Stimulated activated CD4-positive, alpha-beta T cell treated with anti-CD3 and anti-CD28 coated beads, Interleukin-1b, Interleukin-23, amount 100 ng/mL, for 24 hours (primary cell): Measurements from ENCODE around the gene GRAMD1A.
A peak's percentile ranks its signal among the peaks of the same experiment; 100 is the strongest.
"Not testable (repeated sequence)": the region's sequence is repeated elsewhere in the genome, so short reads cannot be mapped to it uniquely, and the experiment has no call there.

Experiments used
- DNase-seq, 4 experiments: peaks; one replicate each; pipeline ENCODE4 v3.0.0-alpha.2; 2020; ENCODE audit warnings: low read depth in 4 of 4, low spot score in 1 of 4

GRAMD1A gene

GRCh38 chr19:35018379-35018778 is 18.3 kb downstream of the GRAMD1A start:
- no peak for DNase-seq

- no peak for DNase-seq
These were observed 19.0 kb downstream of the GRAMD1A start for GRCh38 chr19:35019144-35019543.

GRCh38 chr19:35021016-35021415 is 20.9 kb downstream of the GRAMD1A start:
- no peak for DNase-seq

GRCh38 chr19:35021596-35021995 is 21.5 kb downstream of the GRAMD1A start:
- no peak for DNase-seq

- no peak for DNase-seq
These were observed 22.3 kb downstream of the GRAMD1A start for GRCh38 chr19:35022460-35022859.

GRCh38 chr19:35023428-35023827 is 23.3 kb downstream of the GRAMD1A start:
- DNase-seq = no peak

- DNase-seq = no peak
These were observed 24.0 kb downstream of the GRAMD1A start for GRCh38 chr19:35024095-35024494.

GRCh38 chr19:35025969-35026368 is 25.8 kb downstream of the GRAMD1A start:
- DNase-seq = no peak

GRCh38 chr19:35026418-35026817 is 26.3 kb downstream of the GRAMD1A start:
- DNase-seq = no peak

- DNase-seq = no peak
These were observed 26.9 kb downstream of the GRAMD1A start for GRCh38 chr19:35027009-35027408.

GRCh38 chr19:35027851-35028599 is 27.9 kb downstream of the GRAMD1A start:
- no peak for DNase-seq

- DNase-seq = not testable (repeated sequence)
These were observed 28.4 kb downstream of the GRAMD1A start for GRCh38 chr19:35028600-35028885.

- DNase-seq = not testable (repeated sequence)
These were observed 29.2 kb downstream of the GRAMD1A start for GRCh38 chr19:35029275-35029736.

GRCh38 chr19:35029737-35030256 is 29.7 kb downstream of the GRAMD1A start:
- no peak for DNase-seq

- DNase-seq = peak in 3 of 4 experiments; percentile 59 to 68 (median 63)
These were observed 30.3 kb downstream of the GRAMD1A start, which contains the start of gene SCN1B for GRCh38 chr19:35030257-35031071. Gene SCN1B, plus strand, starts transcription at chr19:35030470. Its CDS starts 351 bp downstream, at chr19:35030821.

GRCh38 chr19:35031072-35031881 is 31.2 kb downstream of the GRAMD1A start:
- no peak for DNase-seq

- no peak for DNase-seq
These were observed 32.3 kb downstream of the GRAMD1A start for GRCh38 chr19:35032356-35032865.

- no peak for DNase-seq
These were observed 33.2 kb downstream of the GRAMD1A start for GRCh38 chr19:35033067-35034004.

GRCh38 chr19:35034005-35034502 is 33.9 kb downstream of the GRAMD1A start:
- DNase-seq = no peak
